CD4-positive, CD25-positive, alpha-beta regulatory T cell (primary cell): ENCODE data around the gene HDAC9. TPM values are rescaled to one million over a fixed set of nuclear protein-coding genes. Genes with fewer than 3 reads are reported as not detected.

Experiments
- ATAC-seq, 2 donors: fragments of 150-1000 bp; cut with Tn5 transposase; one replicate each; pipeline ENCODE4 v1.10.0; 2021; ENCODE audit warnings: low read depth in 2 of 2, moderate number of reproducible peaks in 2 of 2, moderate library complexity in 1 of 2
- DNase-seq, 3 donors: peaks; one replicate each; pipeline versions ENCODE4 v3.0.0 to v3.0.0-alpha.2; 2012 to 2022; ENCODE audit warnings: mixed read lengths in 1 of 3
- H3K27ac ChIP-seq: one replicate; pipeline ENCODE4 v1.7.0; 2013; ENCODE audit warnings: mild to moderate bottlenecking, low read length; ENCODE audit not compliant: insufficient read depth, poor library complexity, severe bottlenecking
- H3K27me3 ChIP-seq: one replicate; pipeline ENCODE4 v1.7.0; 2013; ENCODE audit warnings: low read length; ENCODE audit not compliant: control insufficient read depth, insufficient read depth
- H3K36me3 ChIP-seq: one replicate; pipeline ENCODE4 v1.7.0; 2013; ENCODE audit warnings: mild to moderate bottlenecking, low read length, moderate library complexity; ENCODE audit not compliant: control insufficient read depth, insufficient read depth
- H3K4me1 ChIP-seq: 2 replicates; pipeline ENCODE4 v1.7.0; 2013; ENCODE audit warnings: mild to moderate bottlenecking, low read length; ENCODE audit not compliant: insufficient read depth, control insufficient read depth, poor library complexity, severe bottlenecking
- H3K4me3 ChIP-seq: one replicate; pipeline ENCODE4 v1.7.0; 2013; ENCODE audit warnings: low read depth, mild to moderate bottlenecking, low read length, moderate library complexity
- H3K9me3 ChIP-seq, 2 experiments: 1 replicate in 1 of 2; 2 replicates in 1 of 2; pipeline ENCODE4 v1.7.0; 2013; ENCODE audit warnings: low read length in 2 of 2, mild to moderate bottlenecking in 1 of 2, moderate library complexity in 1 of 2; ENCODE audit not compliant: control insufficient read depth in 2 of 2
- H3K27ac Mint-ChIP-seq, 3 donors: one replicate each; pipeline ENCODE4 v1.8.0; 2020 to 2022; ENCODE audit warnings: mild to moderate bottlenecking in 3 of 3, mixed read lengths in 3 of 3, moderate library complexity in 2 of 3
- H3K27me3 Mint-ChIP-seq: one replicate; pipeline ENCODE4 v1.8.0; 2022; ENCODE audit warnings: mild to moderate bottlenecking, mixed read lengths
- H3K36me3 Mint-ChIP-seq: one replicate; pipeline ENCODE4 v1.8.0; 2020; ENCODE audit warnings: mixed read lengths
- H3K4me1 Mint-ChIP-seq, 4 donors: one replicate each; pipeline ENCODE4 v1.8.0; 2020 to 2022; ENCODE audit warnings: mixed read lengths in 4 of 4, mild to moderate bottlenecking in 1 of 4
- H3K4me3 Mint-ChIP-seq, 4 donors: one replicate each; pipeline ENCODE4 v1.8.0; 2020 to 2022; ENCODE audit warnings: mild to moderate bottlenecking in 4 of 4, mixed read lengths in 4 of 4, moderate library complexity in 3 of 4
- H3K9me3 Mint-ChIP-seq, 7 donors: one replicate each; pipeline ENCODE4 v1.8.0; 2020 to 2022; ENCODE audit warnings: mixed read lengths in 7 of 7, mild to moderate bottlenecking in 3 of 7, moderate library complexity in 2 of 7
- polyA plus RNA-seq, 4 donors: library from polyadenylated mRNA; unstranded; fragments of 300-500 nt; fragmentation: Illumina TruSeq; gene quantifications; one replicate each; pipeline ENCODE4 v1.2.3, GENCODE V29; 2021
- total RNA-seq: library from RNA; stranded (reverse); gene quantifications from one replicate; pipeline ENCODE4 v1.2.3, GENCODE V29; 2022

Gene HDAC9
- total and polyA plus RNA-seq, 5 donors from 2014 or later = 4.1 to 23.7 (median 10.4) TPM

DNA sequence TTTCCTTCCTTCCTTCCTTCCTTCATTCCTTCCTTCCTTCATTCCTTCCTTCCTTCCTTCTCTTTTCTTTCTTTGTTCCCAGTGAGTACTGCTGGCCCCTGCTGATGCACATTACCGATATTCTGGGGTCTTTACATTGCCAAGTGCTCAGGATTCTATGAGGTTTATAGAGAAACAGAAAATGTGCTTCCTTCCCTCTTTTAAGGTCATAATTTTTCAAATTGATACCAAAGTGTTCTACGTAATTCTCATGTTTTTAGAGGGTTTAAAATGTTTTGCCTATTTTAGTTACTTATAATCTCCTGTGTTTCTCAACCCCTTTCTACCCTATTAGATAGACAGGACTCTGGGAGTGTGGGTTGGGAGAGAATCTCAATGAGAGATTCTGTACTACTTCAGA lies 291.2 kb downstream of the HDAC9 start:
- Histone ChIP-seq H3K4me1 (no peaks in the 10 kb centered on the region), H3K9me3 (no peaks in the 10 kb centered on the region), H3K27me3 (no peaks in the 10 kb centered on the region), H3K4me3 (no peak overlapping the region), H3K36me3 (no peaks in the 10 kb centered on the region), H3K27ac (no peak overlapping the region)
- Mint-ChIP-seq H3K4me1 (no peaks in the 10 kb centered on the region), H3K36me3 (no peaks in the 10 kb centered on the region), H3K4me3 (no peak overlapping the region), H3K27me3 (no peaks in the 10 kb centered on the region), H3K27ac (peak overlapping the region in 1 of 3 donors; percentile 25), H3K9me3 (peaks cover 0 to 22% (median 4%) of the 10 kb centered on the region in 7 donors)
- DNase-seq = no peak
- ATAC-seq = no peak

DNA sequence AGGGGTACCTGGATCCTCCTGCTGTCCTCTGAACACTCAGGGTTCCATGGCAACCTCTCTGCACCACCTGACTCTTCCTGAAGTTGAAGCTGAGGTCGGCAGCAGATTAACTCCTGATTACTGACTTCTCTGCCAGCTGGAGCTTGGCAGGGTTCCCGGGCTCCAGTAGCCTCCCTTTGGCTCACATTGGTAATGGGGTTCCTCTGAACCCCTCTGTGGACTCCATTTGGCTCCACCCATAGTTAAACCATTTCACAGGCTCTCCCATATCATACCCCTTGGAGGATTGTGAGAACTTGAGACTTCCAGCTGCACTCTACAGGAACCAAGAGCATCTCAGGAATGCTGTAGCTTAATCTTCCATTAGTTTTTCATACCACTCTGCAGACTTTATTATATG lies 292.5 kb downstream of the HDAC9 start:
- Mint-ChIP-seq H3K27ac (no peak overlapping the region), H3K27me3 (no peaks in the 10 kb centered on the region), H3K36me3 (no peaks in the 10 kb centered on the region), H3K4me3 (no peak overlapping the region), H3K9me3 (peaks cover 0 to 25% (median 4%) of the 10 kb centered on the region in 7 donors), H3K4me1 (no peaks in the 10 kb centered on the region)
- Histone ChIP-seq H3K27ac (no peak overlapping the region), H3K4me3 (no peak overlapping the region), H3K36me3 (no peaks in the 10 kb centered on the region), H3K4me1 (no peaks in the 10 kb centered on the region), H3K27me3 (no peaks in the 10 kb centered on the region), H3K9me3 (no peaks in the 10 kb centered on the region)
- no peak for ATAC-seq
- no peak for DNase-seq

DNA sequence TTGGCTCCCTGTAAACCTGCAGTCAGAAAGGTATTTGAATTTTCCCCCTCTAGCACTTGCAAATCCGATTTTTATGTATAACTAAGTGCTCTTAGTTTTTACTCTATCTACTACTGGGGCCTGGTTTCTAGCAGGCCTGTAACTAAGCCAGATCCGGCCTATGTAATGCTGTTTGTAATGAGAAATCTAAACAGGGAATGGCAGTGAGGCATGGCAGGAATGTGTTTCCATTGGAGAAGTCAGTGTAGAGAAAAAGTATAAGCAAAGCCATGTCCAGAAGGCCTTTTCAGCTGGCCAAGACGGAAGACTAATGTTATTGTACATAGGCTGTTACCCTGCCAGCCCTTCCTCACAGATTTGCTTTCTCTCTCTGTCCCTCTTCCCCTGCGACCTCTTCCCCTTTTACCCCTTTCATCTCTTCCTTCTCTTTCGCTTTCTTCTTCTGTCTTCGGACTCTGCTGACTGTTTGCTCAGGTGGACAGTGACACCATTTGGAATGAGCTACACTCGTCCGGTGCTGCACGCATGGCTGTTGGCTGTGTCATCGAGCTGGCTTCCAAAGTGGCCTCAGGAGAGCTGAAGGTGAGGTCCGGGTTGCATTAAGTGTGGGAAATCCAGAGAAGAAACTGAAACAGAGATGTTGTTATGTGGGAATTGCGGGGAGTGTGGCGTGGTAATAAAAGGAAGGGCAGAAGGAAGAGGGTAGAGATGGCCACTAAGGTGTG lies 297.5 kb downstream of the HDAC9 start:
- Mint-ChIP-seq H3K4me3 (no peak overlapping the region), H3K36me3 (no peaks in the 10 kb centered on the region), H3K9me3 (peaks cover 2 to 13% (median 3%) of the 10 kb centered on the region in 7 donors), H3K4me1 (no peaks in the 10 kb centered on the region), H3K27me3 (no peaks in the 10 kb centered on the region), H3K27ac (peak overlapping the region in 1 of 3 donors; percentile 9)
- H3K4me3 ChIP-seq = no peak overlapping the region
- H3K27me3 ChIP-seq = no peaks in the 10 kb centered on the region
- H3K4me1 ChIP-seq = no peaks in the 10 kb centered on the region
- H3K9me3 ChIP-seq = no peaks in the 10 kb centered on the region
- H3K27ac ChIP-seq = no peak overlapping the region
- ATAC-seq = no peak
- no peaks in the 10 kb centered on the region for H3K36me3 ChIP-seq
- DNase-seq = no peak

DNA sequence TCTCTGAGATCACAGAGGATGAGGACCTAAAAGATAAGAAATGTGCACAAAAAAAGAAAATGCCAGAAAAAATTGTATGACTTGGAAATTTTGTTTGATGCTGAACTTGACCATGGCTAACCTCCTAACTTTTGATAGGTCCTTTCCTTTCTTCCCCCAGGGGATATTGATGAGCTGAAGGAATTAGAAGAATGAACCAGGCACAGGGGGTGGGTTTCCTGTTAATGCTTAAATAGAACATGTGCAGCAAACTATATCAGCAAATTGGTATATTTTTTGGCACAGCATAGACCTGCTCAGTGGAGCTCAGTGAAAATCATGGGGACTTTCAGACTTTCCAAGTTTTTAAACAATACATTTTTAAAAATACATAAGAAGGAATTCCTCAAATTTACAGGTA lies 300.7 kb downstream of the HDAC9 start:
- Histone ChIP-seq H3K27me3 (no peaks in the 10 kb centered on the region), H3K4me3 (no peak overlapping the region), H3K4me1 (no peaks in the 10 kb centered on the region), H3K27ac (no peak overlapping the region), H3K9me3 (no peaks in the 10 kb centered on the region), H3K36me3 (no peaks in the 10 kb centered on the region)
- Mint-ChIP-seq H3K27ac (no peak overlapping the region), H3K9me3 (peaks cover 0 to 4% (median 0%) of the 10 kb centered on the region in 7 donors), H3K36me3 (no peaks in the 10 kb centered on the region), H3K4me3 (no peak overlapping the region), H3K4me1 (no peaks in the 10 kb centered on the region), H3K27me3 (no peaks in the 10 kb centered on the region)
- ATAC-seq (no peak), DNase-seq (no peak)

DNA sequence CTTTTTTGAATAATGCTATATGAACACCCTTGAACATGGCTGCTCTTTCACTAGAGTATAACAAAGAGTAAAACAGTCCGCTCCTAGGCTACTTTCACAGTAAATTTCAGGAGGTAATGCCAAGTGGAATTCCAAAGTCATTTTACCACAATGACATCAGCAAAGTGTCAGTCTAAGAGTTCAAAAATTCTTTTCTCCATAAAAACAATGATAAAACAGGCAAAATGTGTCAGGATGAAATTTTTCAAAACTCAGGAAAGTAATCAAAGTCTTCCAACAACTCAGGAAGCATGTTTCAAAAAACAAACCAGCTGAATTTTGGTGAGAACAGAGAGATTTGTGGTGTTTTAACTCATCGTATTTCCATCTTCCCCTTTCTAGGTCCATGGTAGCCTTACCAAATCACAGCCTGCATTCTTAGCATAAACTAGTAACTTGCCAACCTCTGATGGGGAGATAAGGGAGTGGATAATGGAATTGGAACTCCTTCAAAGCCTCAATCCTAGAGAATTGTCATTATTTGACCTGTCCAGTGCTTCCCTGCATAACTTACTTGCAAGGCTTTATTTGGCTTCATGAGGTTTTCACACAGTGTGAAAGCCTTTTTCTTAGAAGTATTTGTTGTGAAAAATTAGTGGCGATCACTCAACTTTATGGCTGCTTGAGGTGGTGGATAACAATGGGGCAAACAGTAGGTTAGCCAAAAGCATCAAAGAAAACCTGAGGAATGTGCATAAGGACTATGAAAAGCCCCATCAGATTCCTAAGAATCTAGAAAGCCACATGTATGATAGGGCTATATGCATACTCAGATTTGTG lies 302.7 kb downstream of the HDAC9 start:
- Mint-ChIP-seq H3K27me3 (no peaks in the 10 kb centered on the region), H3K36me3 (no peaks in the 10 kb centered on the region), H3K9me3 (peaks cover 0 to 4% (median 0%) of the 10 kb centered on the region in 7 donors), H3K27ac (no peak overlapping the region), H3K4me1 (no peaks in the 10 kb centered on the region), H3K4me3 (no peak overlapping the region)
- ATAC-seq (no peak), DNase-seq (no peak)
- H3K4me1 ChIP-seq = no peaks in the 10 kb centered on the region
- no peaks in the 10 kb centered on the region for H3K27me3 ChIP-seq
- H3K27ac ChIP-seq = no peak overlapping the region
- H3K9me3 ChIP-seq = no peaks in the 10 kb centered on the region
- no peaks in the 10 kb centered on the region for H3K36me3 ChIP-seq
- H3K4me3 ChIP-seq = no peak overlapping the region

DNA sequence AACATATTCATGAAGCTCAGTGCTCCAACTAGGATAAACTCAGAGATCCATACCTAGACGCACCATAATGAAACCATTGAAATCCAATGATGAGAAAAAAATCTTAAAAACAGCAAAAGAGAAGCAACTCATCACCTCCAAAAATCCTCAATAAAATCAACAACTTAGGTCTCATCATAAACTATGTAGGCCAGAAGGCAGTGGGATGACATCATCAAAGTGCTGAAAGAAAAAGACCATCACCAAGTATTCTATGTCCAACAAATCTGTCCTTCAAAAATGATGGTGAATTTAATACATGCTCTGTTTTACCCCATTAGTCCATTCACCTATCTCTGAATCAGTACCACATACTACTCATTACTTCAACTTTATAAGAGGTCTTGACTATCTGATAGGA lies 304.4 kb downstream of the HDAC9 start:
- Mint-ChIP-seq H3K9me3 (peaks cover 0 to 4% (median 0%) of the 10 kb centered on the region in 7 donors), H3K4me3 (no peak overlapping the region), H3K36me3 (no peaks in the 10 kb centered on the region), H3K4me1 (no peaks in the 10 kb centered on the region), H3K27me3 (no peaks in the 10 kb centered on the region), H3K27ac (no peak overlapping the region)
- Histone ChIP-seq H3K36me3 (no peaks in the 10 kb centered on the region), H3K4me3 (no peak overlapping the region), H3K9me3 (no peaks in the 10 kb centered on the region), H3K27ac (no peak overlapping the region), H3K27me3 (no peaks in the 10 kb centered on the region), H3K4me1 (no peaks in the 10 kb centered on the region)
- DNase-seq = no peak
- no peak for ATAC-seq

DNA sequence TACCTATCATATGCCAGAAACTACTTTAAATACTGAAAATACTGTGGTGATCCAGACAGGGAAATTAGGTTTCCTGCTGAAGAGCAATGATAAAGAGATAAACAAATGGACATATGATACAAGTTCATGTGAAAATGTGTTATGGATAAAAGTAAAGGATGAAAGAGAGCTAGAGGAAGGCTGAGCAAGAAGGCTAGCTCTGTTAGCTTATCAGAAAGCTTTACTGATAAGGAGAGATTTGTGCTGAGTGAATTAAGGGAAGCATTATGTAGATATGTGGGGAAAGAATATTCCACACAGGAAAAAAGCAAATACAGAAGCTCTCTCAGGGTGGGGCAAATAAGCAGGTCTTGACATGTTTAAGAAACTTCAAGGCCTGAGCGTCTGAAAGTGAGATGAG lies 308.4 kb downstream of the HDAC9 start:
- Mint-ChIP-seq H3K4me3 (no peak overlapping the region), H3K27me3 (no peaks in the 10 kb centered on the region), H3K9me3 (peaks cover 0 to 7% (median 3%) of the 10 kb centered on the region in 7 donors), H3K36me3 (no peaks in the 10 kb centered on the region), H3K4me1 (no peaks in the 10 kb centered on the region), H3K27ac (no peak overlapping the region)
- Histone ChIP-seq H3K4me1 (no peaks in the 10 kb centered on the region), H3K4me3 (no peak overlapping the region), H3K9me3 (no peaks in the 10 kb centered on the region), H3K27ac (no peak overlapping the region), H3K36me3 (no peaks in the 10 kb centered on the region), H3K27me3 (no peaks in the 10 kb centered on the region)
- DNase-seq (no peak), ATAC-seq (no peak)
